Smooth muscle cell (in vitro differentiated cells): Measurements from ENCODE around the gene DNAH17. TPM values are rescaled to one million over a fixed set of nuclear protein-coding genes. Genes with fewer than 3 reads are reported as not detected.

Source experiments
- DNase-seq: peaks from one replicate; lab custom pipeline; 2025; ENCODE audit not compliant: unreplicated experiment; lab: John Stamatoyannopoulos, UW
- H2AFZ ChIP-seq: fragments of 200-600 bp; sonication (generic); 2 replicates; pipeline ENCODE4 v1.6.0; 2016; ENCODE audit warnings: antibody characterized with exemption, low read depth, mild to moderate bottlenecking
- H3F3A ChIP-seq: fragments of 200-600 bp; sonication (generic); 2 replicates; pipeline ENCODE4 v1.6.0; 2017; ENCODE audit warnings: antibody characterized with exemption, low read depth
- H3K27ac ChIP-seq: fragments of 200-600 bp; sonication (generic); 2 replicates; pipeline ENCODE4 v1.5.1; 2016; ENCODE audit warnings: low read depth, mild to moderate bottlenecking
- H3K27me3 ChIP-seq: fragments of 200-600 bp; sonication (generic); 2 replicates; pipeline ENCODE4 v1.6.1; 2016; ENCODE audit warnings: low read depth, mild to moderate bottlenecking
- H3K36me3 ChIP-seq: fragments of 200-600 bp; sonication (generic); 2 replicates; pipeline ENCODE4 v1.5.1; 2016; ENCODE audit warnings: low read depth
- H3K4me1 ChIP-seq: fragments of 200-600 bp; sonication (generic); 2 replicates; pipeline ENCODE4 v1.5.1; 2016; ENCODE audit warnings: low read depth
- H3K4me2 ChIP-seq: fragments of 200-600 bp; sonication (generic); 2 replicates; pipeline ENCODE4 v1.6.0; 2016; ENCODE audit warnings: mild to moderate bottlenecking
- H3K4me3 ChIP-seq: fragments of 200-600 bp; sonication (generic); 2 replicates; pipeline ENCODE4 v1.5.1; 2016; ENCODE audit warnings: mild to moderate bottlenecking
- H3K79me2 ChIP-seq: fragments of 200-600 bp; sonication (generic); 2 replicates; pipeline ENCODE4 v1.6.0; 2016; ENCODE audit warnings: low read depth, mild to moderate bottlenecking
- H3K9ac ChIP-seq: fragments of 200-600 bp; sonication (generic); 2 replicates; pipeline ENCODE4 v1.6.0; 2016; ENCODE audit warnings: low read depth
- H3K9me3 ChIP-seq: fragments of 200-600 bp; sonication (generic); replicated peaks from 2 replicates; pipeline ENCODE4 v1.5.1; 2016; ENCODE audit warnings: low read depth
- H4K20me1 ChIP-seq: fragments of 200-600 bp; sonication (generic); 2 replicates; pipeline ENCODE4 v1.6.0; 2016; ENCODE audit warnings: low read depth
- WGBS: methylation state at CpG from one replicate; pipeline ENCODE4 v1.1.7; 2016; ENCODE audit warnings: low lambda C conversion rate; 5-methylcytosine and 5-hydroxymethylcytosine counted together
- polyA plus RNA-seq: library from polyadenylated mRNA; unstranded; fragments of >200 nt; fragmentation: Nextera tagmentation; extraction: Ambion mirVana; gene quantifications from 2 replicates; pipeline ENCODE4 v1.2.1, GENCODE V29; 2016
- total RNA-seq: library from RNA; depleted of rRNA; stranded (reverse); fragments of >200 nt; gene quantifications from 2 replicates; pipeline ENCODE4 v1.2.3, GENCODE V29; 2014
- TF ChIP-seq, protein P1 (sequence below): fragments of 200-600 bp; sonication (generic); IDR thresholded peaks from 2 replicates; pipeline ENCODE4 v1.5.1; 2017; ENCODE audit warnings: borderline replicate concordance, mild to moderate bottlenecking, antibody characterized with exemption; ENCODE audit not compliant: insufficient read depth, poor library complexity, severe bottlenecking

The DNAH17 gene
- total and polyA plus RNA-seq, 2 experiments from 2014 or later: 0.18 to 0.98 TPM

- H3K4me3 ChIP-seq: no peak overlapping the region
- H3K9me3 ChIP-seq: no peaks in the 10 kb centered on the region
- no peak overlapping the region for H2AFZ ChIP-seq
- DNase-seq: no peak
- H3K4me1 ChIP-seq: no peaks in the 10 kb centered on the region
- peak overlapping the region; percentile 74 for H3K4me2 ChIP-seq
- TF ChIP-seq, protein P1, sequence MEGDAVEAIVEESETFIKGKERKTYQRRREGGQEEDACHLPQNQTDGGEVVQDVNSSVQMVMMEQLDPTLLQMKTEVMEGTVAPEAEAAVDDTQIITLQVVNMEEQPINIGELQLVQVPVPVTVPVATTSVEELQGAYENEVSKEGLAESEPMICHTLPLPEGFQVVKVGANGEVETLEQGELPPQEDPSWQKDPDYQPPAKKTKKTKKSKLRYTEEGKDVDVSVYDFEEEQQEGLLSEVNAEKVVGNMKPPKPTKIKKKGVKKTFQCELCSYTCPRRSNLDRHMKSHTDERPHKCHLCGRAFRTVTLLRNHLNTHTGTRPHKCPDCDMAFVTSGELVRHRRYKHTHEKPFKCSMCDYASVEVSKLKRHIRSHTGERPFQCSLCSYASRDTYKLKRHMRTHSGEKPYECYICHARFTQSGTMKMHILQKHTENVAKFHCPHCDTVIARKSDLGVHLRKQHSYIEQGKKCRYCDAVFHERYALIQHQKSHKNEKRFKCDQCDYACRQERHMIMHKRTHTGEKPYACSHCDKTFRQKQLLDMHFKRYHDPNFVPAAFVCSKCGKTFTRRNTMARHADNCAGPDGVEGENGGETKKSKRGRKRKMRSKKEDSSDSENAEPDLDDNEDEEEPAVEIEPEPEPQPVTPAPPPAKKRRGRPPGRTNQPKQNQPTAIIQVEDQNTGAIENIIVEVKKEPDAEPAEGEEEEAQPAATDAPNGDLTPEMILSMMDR: no peak
- H3K36me3 ChIP-seq: no peaks in the 10 kb centered on the region
- H3F3A ChIP-seq: peaks cover 36% of the 10 kb centered on the region
- H3K79me2 ChIP-seq: peaks cover 60% of the 10 kb centered on the region
- H4K20me1 ChIP-seq: peaks cover 47% of the 10 kb centered on the region
- 15% methylated on average over 16 of the region's 17 CpGs for WGBS
- H3K9ac ChIP-seq: no peak overlapping the region
- H3K27ac ChIP-seq: peak overlapping the region; percentile 84
- no peaks in the 10 kb centered on the region for H3K27me3 ChIP-seq
Observed at GRCh38 chr17:78411241-78411857, 165.8 kb downstream of the DNAH17 start.

GRCh38 chr17:78409191-78409928, 167.8 kb downstream of the DNAH17 start:
- no peaks in the 10 kb centered on the region for H3K4me1 ChIP-seq
- H2AFZ ChIP-seq: no peak overlapping the region
- H3F3A ChIP-seq: peaks cover 28% of the 10 kb centered on the region
- peaks cover 72% of the 10 kb centered on the region for H3K79me2 ChIP-seq
- DNase-seq: no peak
- TF ChIP-seq, protein P1: no peak
- H3K9me3 ChIP-seq: no peaks in the 10 kb centered on the region
- no peaks in the 10 kb centered on the region for H3K36me3 ChIP-seq
- no peak overlapping the region for H3K27ac ChIP-seq
- H3K4me3 ChIP-seq: no peak overlapping the region
- no peak overlapping the region for H3K9ac ChIP-seq
- no peak overlapping the region for H3K4me2 ChIP-seq
- WGBS: 78% methylated on average over 12 of the region's 12 CpGs
- peaks cover 57% of the 10 kb centered on the region for H4K20me1 ChIP-seq
- H3K27me3 ChIP-seq: no peaks in the 10 kb centered on the region

- Histone ChIP-seq H3K4me3 (no peak overlapping the region), H3K9ac (no peak overlapping the region), H3K4me2 (no peak overlapping the region), H3K36me3 (no peaks in the 10 kb centered on the region), H3F3A (peaks cover 24% of the 10 kb centered on the region), H3K27me3 (no peaks in the 10 kb centered on the region), H3K79me2 (peaks cover 71% of the 10 kb centered on the region), H2AFZ (no peak overlapping the region), H3K27ac (no peak overlapping the region), H3K9me3 (no peaks in the 10 kb centered on the region), H4K20me1 (peaks cover 57% of the 10 kb centered on the region), H3K4me1 (no peaks in the 10 kb centered on the region)
- no peak for DNase-seq
- 87% methylated on average over 23 of the region's 23 CpGs for WGBS
- TF ChIP-seq, protein P1: no peak
Observed at GRCh38 chr17:78408476-78409050, 168.6 kb downstream of the DNAH17 start.
